Tibial nerve (tissue), 4 donors: ENCODE results near the gene MYL6. TPM values are rescaled to one million over a fixed set of nuclear protein-coding genes. Genes with fewer than 3 reads are reported as not detected.

Experiments used
- DNase-seq, 2 donors: peaks; one replicate each; pipeline ENCODE4 v3.0.0-alpha.2; 2019; ENCODE audit warnings: low spot score in 2 of 2
- H3K27ac ChIP-seq, 4 donors: fragments of 200-600 bp; sonication (generic) in 3 of 4; one replicate each; pipeline ENCODE4 v1.5.1; 2017 to 2019; ENCODE audit warnings: mild to moderate bottlenecking in 1 of 4
- H3K27me3 ChIP-seq, 2 donors: fragments of 200-600 bp; sonication (generic) in 1 of 2; one replicate each; pipeline versions ENCODE4 v1.5.1 to v1.6.0; 2017 to 2019
- H3K36me3 ChIP-seq, 3 donors: fragments of 200-600 bp; sonication (generic); one replicate each; pipeline ENCODE4 v1.5.1; 2018 to 2019
- H3K4me1 ChIP-seq, 4 donors: fragments of 200-600 bp; sonication (generic) in 3 of 4; one replicate each; pipeline ENCODE4 v1.5.1; 2017 to 2019
- H3K4me3 ChIP-seq, 4 donors: fragments of 200-600 bp; sonication (generic) in 3 of 4; one replicate each; pipeline ENCODE4 v1.5.1; 2017 to 2019; ENCODE audit warnings: mild to moderate bottlenecking in 1 of 4, moderate library complexity in 1 of 4
- H3K9me3 ChIP-seq, 4 donors: fragments of 200-600 bp; sonication (generic) in 3 of 4; one replicate each; pipeline ENCODE4 v1.5.1; 2017 to 2019
- EP300 ChIP-seq, 2 donors: sonication (generic); formaldehyde crosslinking; IDR thresholded peaks; one replicate each; pipeline ENCODE4 v1.6.1; 2017; ENCODE audit warnings: antibody characterized with exemption in 2 of 2, mild to moderate bottlenecking in 1 of 2
- POLR2A ChIP-seq, 2 donors: fragments of 450-650 bp; IDR thresholded peaks; one replicate each; pipeline ENCODE4 v1.6.1; 2017; ENCODE audit warnings: antibody characterized with exemption in 2 of 2, mild to moderate bottlenecking in 2 of 2, moderate library complexity in 2 of 2
- WGBS, 2 donors: methylation state at CpG; one replicate each; pipeline ENCODE4 v1.1.5; 2018; 5-methylcytosine and 5-hydroxymethylcytosine counted together
- total RNA-seq, 4 donors: library from RNA; depleted of rRNA; stranded (reverse); fragments of >200 nt; gene quantifications; one replicate each; pipeline ENCODE4 v1.1.0, GENCODE V29; 2016
- TF ChIP-seq, protein P1 (sequence below), 5 experiments: fragments of 200-600 bp in 3 of 5; fragments of 450-650 bp in 2 of 5; sonication (generic) in 3 of 5; IDR thresholded peaks; one replicate each; pipeline ENCODE4 v1.5.1; 2016 to 2019; ENCODE audit warnings: antibody characterized with exemption in 5 of 5, mild to moderate bottlenecking in 3 of 5, moderate library complexity in 2 of 5

MYL6 gene
- total RNA-seq, 4 donors from 2014 or later: 1,194 to 1,879 (median 1,515) TPM

GRCh38 chr12:56197921-56198635, 39.9 kb downstream of the MYL6 start:
- TF ChIP-seq POLR2A (IDR thresholded peaks at IDR 0.05) (no peak), EP300 (IDR thresholded peaks at IDR 0.05) (no peak)
- TF ChIP-seq, protein P1, sequence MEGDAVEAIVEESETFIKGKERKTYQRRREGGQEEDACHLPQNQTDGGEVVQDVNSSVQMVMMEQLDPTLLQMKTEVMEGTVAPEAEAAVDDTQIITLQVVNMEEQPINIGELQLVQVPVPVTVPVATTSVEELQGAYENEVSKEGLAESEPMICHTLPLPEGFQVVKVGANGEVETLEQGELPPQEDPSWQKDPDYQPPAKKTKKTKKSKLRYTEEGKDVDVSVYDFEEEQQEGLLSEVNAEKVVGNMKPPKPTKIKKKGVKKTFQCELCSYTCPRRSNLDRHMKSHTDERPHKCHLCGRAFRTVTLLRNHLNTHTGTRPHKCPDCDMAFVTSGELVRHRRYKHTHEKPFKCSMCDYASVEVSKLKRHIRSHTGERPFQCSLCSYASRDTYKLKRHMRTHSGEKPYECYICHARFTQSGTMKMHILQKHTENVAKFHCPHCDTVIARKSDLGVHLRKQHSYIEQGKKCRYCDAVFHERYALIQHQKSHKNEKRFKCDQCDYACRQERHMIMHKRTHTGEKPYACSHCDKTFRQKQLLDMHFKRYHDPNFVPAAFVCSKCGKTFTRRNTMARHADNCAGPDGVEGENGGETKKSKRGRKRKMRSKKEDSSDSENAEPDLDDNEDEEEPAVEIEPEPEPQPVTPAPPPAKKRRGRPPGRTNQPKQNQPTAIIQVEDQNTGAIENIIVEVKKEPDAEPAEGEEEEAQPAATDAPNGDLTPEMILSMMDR (IDR thresholded peaks at IDR 0.05): no peak
- Histone ChIP-seq H3K36me3 (no peaks in the 10 kb centered on the region), H3K27ac (no peak overlapping the region), H3K4me1 (peaks cover 0 to 5% (median 0%) of the 10 kb centered on the region in 4 donors), H3K9me3 (no peaks in the 10 kb centered on the region), H3K4me3 (no peak overlapping the region), H3K27me3 (no peaks in the 10 kb centered on the region)
- 84 to 91% methylated on average over 9 of the region's 9 CpGs for WGBS, 2 donors
- no peak for DNase-seq

GRCh38 chr12:56198836-56199235, 40.7 kb downstream of the MYL6 start:
- H3K4me1 ChIP-seq: peaks cover 0 to 5% (median 0%) of the 10 kb centered on the region in 4 donors
- no peaks in the 10 kb centered on the region for H3K9me3 ChIP-seq
- WGBS, 2 donors: 29 to 42% methylated on average over 1 of the region's 1 CpG
- no peak overlapping the region for H3K4me3 ChIP-seq
- no peaks in the 10 kb centered on the region for H3K36me3 ChIP-seq
- no peak for DNase-seq
- H3K27ac ChIP-seq: no peak overlapping the region
- H3K27me3 ChIP-seq: no peaks in the 10 kb centered on the region
- no peak for TF ChIP-seq POLR2A (IDR thresholded peaks at IDR 0.05)
- TF ChIP-seq, protein P1 (IDR thresholded peaks at IDR 0.05): no peak
- no peak for TF ChIP-seq EP300 (IDR thresholded peaks at IDR 0.05)

- Histone ChIP-seq H3K9me3 (no peaks in the 10 kb centered on the region), H3K27me3 (no peaks in the 10 kb centered on the region), H3K4me3 (no peak overlapping the region), H3K36me3 (peaks cover 0 to 26% (median 12%) of the 10 kb centered on the region in 3 donors), H3K27ac (no peak overlapping the region), H3K4me1 (peaks cover 0 to 6% (median 0%) of the 10 kb centered on the region in 4 donors)
- TF ChIP-seq EP300 (IDR thresholded peaks at IDR 0.05): no peak
- TF ChIP-seq, protein P1 (IDR thresholded peaks at IDR 0.05): no peak
- TF ChIP-seq POLR2A (IDR thresholded peaks at IDR 0.05): no peak
- 29 to 57% methylated on average over 1 of the region's 1 CpG for WGBS, 2 donors
- DNase-seq: no peak
Observed at GRCh38 chr12:56202366-56202765, 44.2 kb downstream of the MYL6 start.

DNA sequence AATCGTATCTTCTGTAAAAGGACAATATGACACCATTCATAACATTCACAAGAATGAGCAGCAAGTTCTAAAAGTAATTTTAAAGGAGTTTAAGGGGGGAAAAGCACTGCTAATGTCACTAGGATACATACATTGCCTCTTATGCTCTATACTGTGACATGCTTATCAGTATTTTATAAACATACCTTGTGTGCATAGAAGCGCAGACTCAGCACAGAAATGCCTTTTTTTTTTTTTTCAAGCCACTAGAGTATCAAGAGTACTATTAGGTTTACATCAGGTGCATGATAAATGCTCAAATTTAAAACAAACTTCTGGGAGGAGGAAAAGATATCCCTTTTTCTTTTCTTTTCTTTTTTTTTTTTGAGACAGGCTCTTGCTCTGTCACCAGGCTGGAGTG, 44.7 kb downstream of the MYL6 start:
- no peak overlapping the region for H3K27ac ChIP-seq
- no peak overlapping the region for H3K4me3 ChIP-seq
- H3K9me3 ChIP-seq: no peaks in the 10 kb centered on the region
- peaks cover 0 to 31% (median 17%) of the 10 kb centered on the region in 3 donors for H3K36me3 ChIP-seq
- TF ChIP-seq EP300 (IDR thresholded peaks at IDR 0.05) (no peak), POLR2A (IDR thresholded peaks at IDR 0.05) (no peak)
- TF ChIP-seq, protein P1 (IDR thresholded peaks at IDR 0.05): no peak
- WGBS, 2 donors: 51 to 65% methylated on average over 2 of the region's 2 CpGs
- no peak for DNase-seq
- no peaks in the 10 kb centered on the region for H3K27me3 ChIP-seq
- peaks cover 0 to 6% (median 0%) of the 10 kb centered on the region in 4 donors for H3K4me1 ChIP-seq

DNA sequence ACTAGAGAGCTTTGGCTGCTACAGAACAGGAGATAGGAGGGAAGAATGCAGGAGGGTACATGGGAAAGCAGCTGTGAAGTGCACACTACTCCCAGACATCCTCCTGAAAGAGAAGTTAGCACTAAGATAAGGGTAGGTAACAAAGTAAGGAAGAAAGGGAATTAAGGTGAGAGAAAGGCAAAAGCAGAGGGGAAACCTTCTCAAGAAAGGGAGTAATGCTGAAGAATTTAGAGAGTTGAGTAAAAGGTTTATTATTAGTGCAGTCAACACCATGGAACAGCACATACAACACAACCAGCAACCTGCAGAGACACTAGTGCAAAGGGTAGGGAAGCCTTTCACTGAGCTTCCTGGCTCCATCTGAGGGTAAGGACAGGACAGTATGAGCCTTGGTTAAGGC, 46.1 kb downstream of the MYL6 start:
- Histone ChIP-seq H3K4me1 (peaks cover 0 to 6% (median 0%) of the 10 kb centered on the region in 4 donors), H3K27me3 (no peaks in the 10 kb centered on the region), H3K27ac (no peak overlapping the region), H3K4me3 (no peak overlapping the region), H3K36me3 (peaks cover 0 to 45% (median 23%) of the 10 kb centered on the region in 3 donors), H3K9me3 (no peaks in the 10 kb centered on the region)
- DNase-seq: no peak
- TF ChIP-seq EP300 (IDR thresholded peaks at IDR 0.05) (no peak), POLR2A (IDR thresholded peaks at IDR 0.05) (no peak)
- TF ChIP-seq, protein P1 (IDR thresholded peaks at IDR 0.05): no peak
